T47D (cell line): ENCODE results near the gene LELP1.
"Not testable (repeated sequence)": the region's sequence is repeated elsewhere in the genome, so short reads cannot be mapped to it uniquely, and the experiment has no call there.

Experiments
- DNase-seq, 2 experiments: peaks; one replicate each; pipeline versions ENCODE4 v3.0.0 to v3.0.0-alpha.2; 2011 to 2012; ENCODE audit warnings: low read depth in 1 of 2, low spot score in 1 of 2
- JUND ChIP-seq: IDR thresholded peaks from 2 replicates; pipeline ENCODE4 v1.6.1; 2012; ENCODE audit warnings: low read depth
- in situ Hi-C: cut with HindIII; loops from 2 replicates; pipeline ENCODE4 v1.10.0; 2016; ENCODE audit warnings: low sequenced_read_pairs, low pct_unique_long_range_greater_than_20kb

Gene LELP1

GRCh38 chr1:153213519-153213918, 10.3 kb downstream of the LELP1 start:
- in situ Hi-C loops: no loop called here
- TF ChIP-seq JUND: no peak
- no peak for DNase-seq

- DNase-seq: no peak
- TF ChIP-seq JUND: no peak
- in situ Hi-C loops: no loop called here
Observed at GRCh38 chr1:153217212-153217611, 14.0 kb downstream of the LELP1 start, which contains the start of gene PRR9. TSS of gene PRR9 (plus strand) at chr1:153217584. CDS start at chr1:153218145, 561 bp downstream.

- TF ChIP-seq JUND: no peak
- no peak for DNase-seq
- in situ Hi-C loops: no loop called here
Observed at GRCh38 chr1:153217744-153218416, 14.7 kb downstream of the LELP1 start.

- in situ Hi-C loops: no loop called here
- no peak for DNase-seq
Observed at GRCh38 chr1:153220606-153221303, 17.5 kb downstream of the LELP1 start.

GRCh38 chr1:153223040-153223891, 20.0 kb downstream of the LELP1 start:
- in situ Hi-C loops: not testable (repeated sequence)
- peak; percentile 39 to 88 for DNase-seq

More at GRCh38 chr1:153220606-153221303, 17.5 kb downstream of the LELP1 start:
- no peak for TF ChIP-seq JUND

- in situ Hi-C loops: no loop called here
Observed at GRCh38 chr1:153227810-153228209, 24.6 kb downstream of the LELP1 start.

GRCh38 chr1:153228491-153228890, 25.3 kb downstream of the LELP1 start:
- in situ Hi-C loops: no loop called here
- no peak for DNase-seq
- TF ChIP-seq JUND: no peak

More at GRCh38 chr1:153227810-153228209, 24.6 kb downstream of the LELP1 start:
- TF ChIP-seq JUND: no peak
- DNase-seq: no peak

- DNase-seq, in situ Hi-C loops: not testable (repeated sequence)
Observed at GRCh38 chr1:153229076-153229829, 26.0 kb downstream of the LELP1 start.

- no peak for TF ChIP-seq JUND
- no peak for DNase-seq
- in situ Hi-C loops: no loop called here
Observed at GRCh38 chr1:153231363-153231762, 28.1 kb downstream of the LELP1 start.

- no peak for TF ChIP-seq JUND
- DNase-seq: no peak
- in situ Hi-C loops: no loop called here
Observed at GRCh38 chr1:153231785-153232184, 28.6 kb downstream of the LELP1 start.

GRCh38 chr1:153232553-153232952, 29.3 kb downstream of the LELP1 start:
- no peak for TF ChIP-seq JUND
- DNase-seq: no peak
- in situ Hi-C loops: no loop called here

- DNase-seq: no peak
- in situ Hi-C loops: no loop called here
- TF ChIP-seq JUND: no peak
Observed at GRCh38 chr1:153233448-153233847, 30.2 kb downstream of the LELP1 start.
